Subcutaneous adipose tissue (tissue), 4 donors: ENCODE data around the gene GDF15. TPM values are rescaled to one million over a fixed set of nuclear protein-coding genes. Genes with fewer than 3 reads are reported as not detected.

Experiments used
- CTCF ChIP-seq: fragments of 450-650 bp; IDR thresholded peaks from one replicate; pipeline ENCODE4 v1.5.1; 2016; ENCODE audit warnings: low read depth, mild to moderate bottlenecking, control low read depth, antibody characterized with exemption, moderate library complexity
- total RNA-seq, 4 donors: library from RNA; depleted of rRNA; stranded (reverse); fragments of >200 nt; gene quantifications; one replicate each; pipeline ENCODE4 v1.1.0, GENCODE V29; 2016

Gene GDF15
- total RNA-seq, 4 donors from 2014 or later = 1.7 to 20.6 (median 8.4) TPM

- no peak for TF ChIP-seq CTCF
Observed at GRCh38 chr19:18428173-18428786, 42.3 kb downstream of the GDF15 start.

GRCh38 chr19:18428787-18429674 lies 43.1 kb downstream of the GDF15 start:
- TF ChIP-seq CTCF = no peak

- TF ChIP-seq CTCF = no peak
Observed at GRCh38 chr19:18429717-18430416, 43.9 kb downstream of the GDF15 start.

- no peak for TF ChIP-seq CTCF
Observed at GRCh38 chr19:18430417-18431144, 44.6 kb downstream of the GDF15 start.

GRCh38 chr19:18431351-18432197 lies 45.6 kb downstream of the GDF15 start:
- TF ChIP-seq CTCF = no peak

- TF ChIP-seq CTCF = no peak
Observed at GRCh38 chr19:18432275-18433014, 46.5 kb downstream of the GDF15 start.
